Small intestine (tissue), 7 donors: ENCODE data around the gene IL1RN. TPM values are rescaled to one million over a fixed set of nuclear protein-coding genes. Genes with fewer than 3 reads are reported as not detected.

ENCODE experiments used
- DNase-seq, 2 donors: peaks; one replicate each; pipeline versions ENCODE4 v3.0.0 to v3.0.0-alpha.2; 2013
- FAIRE-seq: peaks from 2 replicates; lab custom pipeline; 2012; peaks lifted over from hg19 to GRCh38; lab: Jason Lieb, UNC
- H3K27ac ChIP-seq, 3 donors: one replicate each; pipeline ENCODE4 v1.5.1; 2013; ENCODE audit warnings: low read length in 2 of 3, mild to moderate bottlenecking in 2 of 3, control low read depth in 1 of 3, inconsistent platforms in 1 of 3, low read depth in 1 of 3, moderate library complexity in 1 of 3
- H3K27me3 ChIP-seq, 3 donors: one replicate each; pipeline ENCODE4 v1.6.1; 2013; ENCODE audit warnings: low read length in 3 of 3, inconsistent platforms in 1 of 3; ENCODE audit not compliant: control insufficient read depth in 3 of 3, insufficient read depth in 3 of 3
- H3K36me3 ChIP-seq, 3 donors: one replicate each; pipeline ENCODE4 v1.6.1; 2013; ENCODE audit warnings: low read length in 3 of 3, inconsistent platforms in 1 of 3, low read depth in 1 of 3, mild to moderate bottlenecking in 1 of 3, moderate library complexity in 1 of 3; ENCODE audit not compliant: control insufficient read depth in 3 of 3, insufficient read depth in 2 of 3
- H3K4me1 ChIP-seq, 3 donors: one replicate each; pipeline ENCODE4 v1.6.1; 2013; ENCODE audit warnings: low read length in 2 of 3, inconsistent platforms in 1 of 3, low read depth in 1 of 3, mild to moderate bottlenecking in 1 of 3, moderate library complexity in 1 of 3; ENCODE audit not compliant: control insufficient read depth in 3 of 3, insufficient read depth in 2 of 3
- H3K4me3 ChIP-seq, 3 donors: one replicate each; pipeline ENCODE4 v1.5.1; 2013; ENCODE audit warnings: low read length in 3 of 3, control low read depth in 1 of 3, inconsistent platforms in 1 of 3, low read depth in 1 of 3, mild to moderate bottlenecking in 1 of 3, moderate library complexity in 1 of 3
- H3K9me3 ChIP-seq, 2 donors: one replicate each; pipeline ENCODE4 v1.6.1; 2013; ENCODE audit warnings: low read depth in 1 of 2, low read length in 1 of 2; ENCODE audit not compliant: control insufficient read depth in 2 of 2, insufficient read depth in 1 of 2
- WGBS, 3 donors: extraction: QIAGEN DNeasy Blood & Tissue Kit; methylation state at CpG; one replicate each; pipeline ENCODE4 v1.1.7; 2013; 5-methylcytosine and 5-hydroxymethylcytosine counted together
- polyA plus RNA-seq, 4 donors: library from polyadenylated mRNA; stranded (reverse) in 3 of 4; unstranded in 1 of 4; fragments of 200-250 nt in 3 of 4; fragments of 120-200 nt in 1 of 4; gene quantifications; one replicate each; pipeline versions ENCODE4 v1.2.1 to v1.2.3, GENCODE V29; 2013
- donor health status: healthy with polysubstance abuse.
- donor health status: control.
- donor health status: control.
- donor health status: Bipolar disorder and iron deficiency.
- donor health status: healthy.

The IL1RN gene
- polyA plus RNA-seq, 4 donors = 0.44 to 69.8 (median 24.3) TPM

DNA sequence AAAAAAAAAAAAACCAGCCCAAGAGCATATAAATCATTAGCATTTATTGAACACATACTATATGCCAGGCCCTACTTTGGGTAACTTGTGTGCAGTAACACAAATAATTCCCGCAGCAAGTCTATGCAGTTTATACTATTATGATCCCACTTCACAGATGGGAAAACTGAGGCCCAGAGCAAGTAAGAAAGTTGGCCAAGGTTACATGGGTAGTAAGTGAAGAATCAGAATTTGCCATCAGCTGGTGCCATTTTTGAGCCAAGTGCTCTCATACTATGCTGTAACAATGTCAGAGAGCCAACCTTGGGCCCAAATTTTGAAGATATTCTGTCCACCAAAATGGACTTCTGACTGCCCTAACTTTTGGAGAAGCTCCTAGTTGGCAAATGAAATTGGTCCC, 32.9 kb downstream of the IL1RN start:
- Histone ChIP-seq H3K27ac (no peak overlapping the region), H3K36me3 (peaks cover 0 to 3% (median 0%) of the 10 kb centered on the region in 3 donors), H3K9me3 (no peaks in the 10 kb centered on the region), H3K4me1 (peaks cover 6 to 18% (median 11%) of the 10 kb centered on the region in 3 donors), H3K4me3 (no peak overlapping the region), H3K27me3 (no peaks in the 10 kb centered on the region)
- DNase-seq (no peak), FAIRE-seq (no peak)
- 95 to 100% (median 98%) methylated on average over 1 of the region's 1 CpG for WGBS, 3 donors

DNA sequence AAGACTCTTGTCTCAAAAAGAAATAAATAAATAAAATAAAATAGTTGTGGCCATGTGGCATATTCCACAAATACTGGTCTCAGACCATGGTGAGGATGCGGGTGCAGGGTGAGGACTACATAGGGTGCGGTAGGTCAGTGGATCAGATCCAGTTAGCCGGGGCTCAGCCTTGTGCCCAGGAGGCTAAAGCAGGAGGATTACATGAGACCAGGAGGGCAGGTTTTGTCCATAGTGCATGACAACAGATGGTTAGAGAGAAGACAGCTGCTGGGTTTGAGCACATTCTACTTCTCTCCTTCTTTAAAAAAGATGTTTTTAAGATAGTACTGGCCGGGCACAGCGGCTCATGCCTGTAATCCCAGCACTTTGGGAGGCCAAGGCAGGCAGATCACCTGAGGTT, 33.6 kb downstream of the IL1RN start:
- no peak for FAIRE-seq
- DNase-seq = no peak
- no peak overlapping the region for H3K4me3 ChIP-seq
- H3K4me1 ChIP-seq = peaks cover 7 to 21% (median 11%) of the 10 kb centered on the region in 3 donors
- H3K27me3 ChIP-seq = no peaks in the 10 kb centered on the region
- H3K27ac ChIP-seq = no peak overlapping the region
- H3K9me3 ChIP-seq = no peaks in the 10 kb centered on the region
- 91 to 96% (median 92%) methylated on average over 5 of the region's 5 CpGs for WGBS, 3 donors
- peaks cover 0 to 3% (median 0%) of the 10 kb centered on the region in 3 donors for H3K36me3 ChIP-seq

DNA sequence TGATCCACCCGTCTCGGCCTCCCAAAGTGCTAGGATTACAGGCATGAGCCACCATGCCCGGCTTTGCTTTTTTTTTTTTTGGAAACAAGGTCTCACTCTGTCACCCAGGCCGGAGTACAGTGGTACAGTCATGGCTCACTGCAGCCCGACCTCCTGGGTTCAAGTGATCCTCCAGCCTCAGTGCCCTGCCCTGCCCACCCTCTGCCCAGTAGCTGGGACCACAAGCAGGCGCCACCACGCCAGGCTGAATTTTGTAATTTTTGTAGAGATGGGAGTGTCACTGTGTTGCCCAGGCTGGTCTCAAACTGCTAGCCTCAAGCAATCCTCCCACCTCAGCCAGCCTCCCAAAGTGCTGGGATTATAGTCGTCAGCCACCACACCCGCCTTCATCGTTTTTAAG, 34.8 kb downstream of the IL1RN start:
- FAIRE-seq = no peak
- H3K27me3 ChIP-seq = no peaks in the 10 kb centered on the region
- H3K4me1 ChIP-seq = peaks cover 7 to 26% (median 11%) of the 10 kb centered on the region in 3 donors
- H3K36me3 ChIP-seq = peaks cover 0 to 3% (median 0%) of the 10 kb centered on the region in 3 donors
- H3K9me3 ChIP-seq = no peaks in the 10 kb centered on the region
- WGBS, 3 donors = 88 to 91% (median 91%) methylated on average over 10 of the region's 10 CpGs
- DNase-seq = no peak
- H3K4me3 ChIP-seq = no peak overlapping the region
- no peak overlapping the region for H3K27ac ChIP-seq

DNA sequence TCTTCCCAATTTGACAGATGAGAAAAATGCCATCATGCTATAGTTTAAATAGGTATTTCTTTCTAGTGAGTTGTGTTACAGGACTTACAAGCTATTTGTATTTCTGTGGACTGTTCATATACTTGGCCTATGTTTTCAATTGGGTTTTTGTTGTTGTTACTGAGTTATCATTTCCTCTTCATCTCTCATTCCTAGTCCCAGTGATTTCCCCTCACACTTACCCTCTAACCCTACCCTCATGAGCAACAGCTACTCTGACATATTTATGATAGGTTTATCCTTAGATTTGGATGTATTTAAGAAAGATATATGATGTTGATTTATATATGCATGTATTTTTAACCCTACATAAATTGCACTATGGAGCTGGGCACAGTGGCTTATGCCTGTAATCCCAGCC, 35.5 kb downstream of the IL1RN start:
- Histone ChIP-seq H3K27ac (no peak overlapping the region), H3K9me3 (no peaks in the 10 kb centered on the region), H3K36me3 (peaks cover 0 to 3% (median 1%) of the 10 kb centered on the region in 3 donors), H3K4me3 (no peak overlapping the region), H3K27me3 (no peaks in the 10 kb centered on the region), H3K4me1 (peaks cover 9 to 30% (median 11%) of the 10 kb centered on the region in 3 donors)
- DNase-seq (no peak), FAIRE-seq (no peak)

DNA sequence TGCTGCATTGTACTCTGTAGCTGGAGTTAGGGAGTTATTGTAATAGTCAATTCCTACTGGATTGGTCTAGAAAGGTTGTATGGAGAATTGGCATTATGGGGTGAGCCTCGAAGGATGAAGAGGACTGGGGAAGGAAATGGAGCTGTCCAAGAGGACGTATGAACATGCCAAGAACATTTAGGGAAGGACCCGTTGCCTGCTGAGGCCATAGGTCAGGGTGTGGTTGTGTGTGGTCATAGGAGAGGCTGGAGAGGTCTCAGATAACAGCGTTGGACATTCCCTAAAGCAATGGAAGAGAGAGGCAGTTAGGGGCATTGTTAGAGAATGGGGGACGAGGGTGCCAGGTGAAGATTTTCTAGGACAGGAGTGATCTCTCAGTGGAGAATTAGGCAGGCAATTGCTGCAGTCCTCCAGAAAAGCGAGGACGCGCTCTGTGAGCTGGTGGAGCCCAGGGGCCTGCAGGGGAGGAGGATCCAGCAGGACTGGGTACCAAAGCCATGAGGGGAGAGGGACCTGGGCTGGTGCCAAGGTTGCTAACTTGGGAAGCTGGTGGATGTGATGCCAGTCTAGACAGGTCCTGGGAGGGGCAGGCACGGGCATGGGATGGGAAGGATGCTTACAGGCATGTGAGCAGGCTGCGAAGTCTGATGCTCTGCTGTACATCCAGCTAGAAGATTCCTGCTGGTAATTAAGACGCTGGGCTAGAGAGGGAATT, 37.0 kb downstream of the IL1RN start:
- WGBS, 3 donors = 67 to 76% (median 76%) methylated on average over 11 of the region's 11 CpGs
- Histone ChIP-seq H3K9me3 (no peaks in the 10 kb centered on the region), H3K27ac (peak overlapping the region; percentile 9 to 92 (median 33)), H3K27me3 (no peaks in the 10 kb centered on the region), H3K4me1 (peaks cover 5 to 25% (median 13%) of the 10 kb centered on the region in 3 donors), H3K4me3 (no peak overlapping the region), H3K36me3 (peaks cover 0 to 8% (median 2%) of the 10 kb centered on the region in 3 donors)
- FAIRE-seq (no peak), DNase-seq (no peak)

DNA sequence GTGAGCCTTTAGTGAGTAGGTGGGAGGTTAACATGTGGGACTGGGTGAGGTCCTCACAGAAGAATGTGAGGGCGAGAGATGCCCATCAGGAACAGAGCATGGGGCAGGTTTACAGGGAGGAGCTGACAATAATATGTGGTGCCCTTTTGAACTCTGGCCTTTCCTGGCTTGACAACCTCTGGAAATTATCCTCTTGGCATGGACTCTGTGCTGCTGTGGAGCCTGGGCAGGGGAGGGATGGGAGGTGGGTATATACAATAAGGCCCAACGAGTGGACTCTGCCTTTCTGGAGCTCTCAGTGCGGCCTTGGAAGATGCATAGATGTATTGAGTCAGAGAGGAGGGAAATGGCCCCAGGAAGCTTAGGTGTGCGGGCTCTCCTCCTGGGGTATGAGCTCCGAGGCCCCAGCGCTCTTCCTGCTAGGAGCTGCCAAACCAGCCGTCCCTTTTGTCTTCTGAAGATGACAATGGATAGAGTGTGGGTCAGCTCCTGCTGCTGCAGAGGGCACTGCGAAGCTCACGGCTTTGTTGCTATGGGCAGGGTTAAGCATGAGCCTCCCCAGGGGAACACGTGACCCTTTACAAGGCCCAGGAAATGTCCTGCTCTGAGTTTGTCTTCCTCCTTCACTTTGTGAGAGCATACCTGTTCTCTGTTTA, 37.7 kb downstream of the IL1RN start:
- H3K36me3 ChIP-seq = peaks cover 0 to 8% (median 0%) of the 10 kb centered on the region in 3 donors
- FAIRE-seq (no peak), DNase-seq (peak; percentile 55 to 89)
- H3K4me3 ChIP-seq = no peak overlapping the region
- H3K27me3 ChIP-seq = no peaks in the 10 kb centered on the region
- no peaks in the 10 kb centered on the region for H3K9me3 ChIP-seq
- peak overlapping the region in 2 of 3 donors; percentile 33 to 92 for H3K27ac ChIP-seq
- 52 to 71% (median 64%) methylated on average over 10 of the region's 10 CpGs for WGBS, 3 donors
- peaks cover 5 to 25% (median 13%) of the 10 kb centered on the region in 3 donors for H3K4me1 ChIP-seq

DNA sequence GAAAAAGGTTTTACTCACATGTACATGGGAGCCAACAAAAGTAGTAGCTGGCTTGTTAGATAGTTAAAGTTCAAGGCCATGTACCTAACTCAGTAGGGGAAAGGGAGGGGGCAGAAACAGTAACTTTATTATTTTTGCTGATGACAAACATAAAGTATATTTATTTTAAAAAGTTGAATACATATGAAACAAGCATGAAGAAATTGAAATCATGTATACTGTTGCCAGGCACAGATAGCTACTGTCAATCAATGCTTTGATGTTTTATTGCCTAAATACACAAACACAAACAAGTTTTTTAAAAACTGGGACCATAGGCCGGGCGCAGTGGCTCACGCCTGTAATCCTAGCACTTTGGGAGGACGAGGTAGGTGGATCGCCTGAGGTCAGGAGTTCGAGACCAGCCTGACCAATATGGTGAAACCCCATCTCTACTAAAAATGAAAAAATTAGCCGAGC, 38.8 kb downstream of the IL1RN start:
- WGBS, 3 donors = 94 to 96% (median 95%) methylated on average over 7 of the region's 7 CpGs
- peak overlapping the region in 1 of 3 donors; percentile 75 for H3K27ac ChIP-seq
- no peak for DNase-seq

DNA sequence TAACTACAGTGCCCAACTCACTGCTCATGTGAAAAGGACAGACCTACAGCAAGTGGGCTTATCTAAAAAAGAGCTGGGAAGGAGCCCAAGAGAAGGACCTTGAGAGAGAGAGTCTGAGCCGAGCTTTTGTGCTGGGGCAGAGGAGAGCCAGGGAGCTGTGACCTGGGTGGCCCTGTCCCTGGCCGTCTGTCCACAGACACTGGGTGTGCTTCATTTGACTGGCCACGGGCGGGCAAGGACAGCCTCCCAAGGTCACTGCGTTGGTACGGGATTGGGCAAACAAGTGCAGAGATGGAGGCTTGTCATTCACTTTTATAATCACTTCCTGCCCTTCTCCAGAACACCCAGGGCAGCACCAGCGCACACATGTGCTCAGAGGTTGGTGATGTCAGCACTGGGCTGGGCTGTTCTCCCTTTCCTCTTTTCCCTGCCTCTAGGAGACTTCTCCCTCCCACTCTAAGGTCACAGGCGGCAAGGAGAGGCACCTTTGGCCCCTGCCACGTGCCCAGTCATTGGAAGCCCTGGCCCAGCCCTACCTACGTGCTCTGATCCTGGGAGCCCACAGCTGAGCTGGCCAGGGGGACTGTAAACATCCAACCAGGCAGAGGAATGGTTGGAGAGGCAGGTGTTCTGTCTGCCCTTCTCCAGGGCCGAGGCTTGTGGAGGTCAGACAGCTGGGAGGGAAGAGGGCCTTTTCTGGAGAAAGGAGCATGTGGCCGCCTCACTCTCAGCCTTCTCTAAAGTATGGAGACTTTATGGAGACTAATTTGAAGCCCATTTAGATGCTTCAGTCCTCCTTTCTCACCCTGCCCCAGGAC, 39.9 kb downstream of the IL1RN start:
- no peaks in the 10 kb centered on the region for H3K9me3 ChIP-seq
- H3K27ac ChIP-seq = peak overlapping the region; percentile 63 to 97 (median 89)
- DNase-seq = peak; percentile 90 to 98
- no peak for FAIRE-seq
- WGBS, 3 donors = 15 to 53% (median 24%) methylated on average over 12 of the region's 12 CpGs
- peaks cover 0 to 8% (median 0%) of the 10 kb centered on the region in 3 donors for H3K36me3 ChIP-seq
- no peaks in the 10 kb centered on the region for H3K27me3 ChIP-seq
- no peak overlapping the region for H3K4me3 ChIP-seq
- H3K4me1 ChIP-seq = peaks cover 5 to 25% (median 13%) of the 10 kb centered on the region in 3 donors

More for the DNA sequence above, 38.8 kb downstream of the IL1RN start:
- Histone ChIP-seq H3K36me3 (peaks cover 0 to 8% (median 0%) of the 10 kb centered on the region in 3 donors), H3K9me3 (no peaks in the 10 kb centered on the region), H3K27me3 (no peaks in the 10 kb centered on the region), H3K4me1 (peaks cover 5 to 25% (median 13%) of the 10 kb centered on the region in 3 donors), H3K4me3 (no peak overlapping the region)
- no peak for FAIRE-seq
